K562 (cell line): ENCODE measurements around the gene NFATC2.

Experiments used
- ARNT ChIP-seq, 2 experiments: fragments of 450-650 bp; IDR thresholded peaks; 2 replicates each; pipeline ENCODE4 v1.6.1; 2016; ENCODE audit warnings: mild to moderate bottlenecking in 1 of 2
- CBX5 ChIP-seq: IDR thresholded peaks from 2 replicates; pipeline ENCODE4 v1.6.1; 2014; ENCODE audit warnings: low read depth, borderline replicate concordance
- CEBPB ChIP-seq: fragments of 450-650 bp; IDR thresholded peaks from 2 replicates; pipeline ENCODE4 v1.6.1; 2016; ENCODE audit warnings: missing genetic modification characterization, missing compliant biosample characterization
- HNRNPK ChIP-seq: fragments of 200-400 bp; formaldehyde crosslinking; IDR thresholded peaks from one replicate; pipeline ENCODE4 v1.6.1; 2018; ENCODE audit warnings: mild to moderate bottlenecking, low read depth, low read length; ENCODE audit not compliant: poor library complexity, severe bottlenecking
- KLF16 ChIP-seq: IDR thresholded peaks from 2 replicates; pipeline ENCODE4 v1.6.1; 2016; ENCODE audit warnings: antibody characterized with exemption
- NFIC ChIP-seq: fragments of 450-650 bp; IDR thresholded peaks from 2 replicates; pipeline ENCODE4 v1.6.1; 2017; ENCODE audit warnings: mild to moderate bottlenecking, inconsistent platforms
- RBBP5 ChIP-seq: fragments of 200-600 bp; sonication (generic); IDR thresholded peaks from 2 replicates; pipeline ENCODE4 v1.6.1; 2012; ENCODE audit warnings: borderline replicate concordance, mild to moderate bottlenecking, low read length, control low read depth, inconsistent platforms; ENCODE audit not compliant: insufficient read depth, poor library complexity, severe bottlenecking
- ZBTB26 ChIP-seq: fragments of 450-650 bp; formaldehyde crosslinking; IDR thresholded peaks from 2 replicates; pipeline ENCODE4 v1.4.0; 2022; ENCODE audit warnings: missing genetic modification characterization
- ZNF445 ChIP-seq: fragments of 250-450 bp; sonication (Bioruptor Pico); IDR thresholded peaks from 2 replicates; pipeline ENCODE4 v1.4.0; 2020; ENCODE audit warnings: low read depth, mild to moderate bottlenecking, moderate library complexity
- ZNF764 ChIP-seq: fragments of 250-450 bp; sonication (Bioruptor Pico); IDR thresholded peaks from 2 replicates; pipeline ENCODE4 v1.4.0; 2020; ENCODE audit warnings: low read depth, mild to moderate bottlenecking, moderate library complexity
- TF ChIP-seq, protein P1 (sequence below): fragments of 450-650 bp; formaldehyde crosslinking; IDR thresholded peaks from 2 replicates; pipeline ENCODE4 v1.4.0; 2020; ENCODE audit warnings: mild to moderate bottlenecking, moderate library complexity
- TF ChIP-seq, protein P2 (sequence below): sonication (generic); formaldehyde crosslinking; IDR thresholded peaks from 2 replicates; pipeline ENCODE4 v1.8.0; 2023; ENCODE audit warnings: mild to moderate bottlenecking, missing genetic modification reagents

GRCh38 chr20:51577432-51578144 lies 35.1 kb upstream of the NFATC2 start:
- no peak for TF ChIP-seq CEBPB (tag)
- no peak for TF ChIP-seq HNRNPK
- TF ChIP-seq ZBTB26 (CRISPR knock-in tag), result no peak
- TF ChIP-seq CBX5, result no peak
- no peak for TF ChIP-seq RBBP5
- TF ChIP-seq, protein P1, sequence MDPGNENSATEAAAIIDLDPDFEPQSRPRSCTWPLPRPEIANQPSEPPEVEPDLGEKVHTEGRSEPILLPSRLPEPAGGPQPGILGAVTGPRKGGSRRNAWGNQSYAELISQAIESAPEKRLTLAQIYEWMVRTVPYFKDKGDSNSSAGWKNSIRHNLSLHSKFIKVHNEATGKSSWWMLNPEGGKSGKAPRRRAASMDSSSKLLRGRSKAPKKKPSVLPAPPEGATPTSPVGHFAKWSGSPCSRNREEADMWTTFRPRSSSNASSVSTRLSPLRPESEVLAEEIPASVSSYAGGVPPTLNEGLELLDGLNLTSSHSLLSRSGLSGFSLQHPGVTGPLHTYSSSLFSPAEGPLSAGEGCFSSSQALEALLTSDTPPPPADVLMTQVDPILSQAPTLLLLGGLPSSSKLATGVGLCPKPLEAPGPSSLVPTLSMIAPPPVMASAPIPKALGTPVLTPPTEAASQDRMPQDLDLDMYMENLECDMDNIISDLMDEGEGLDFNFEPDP (CRISPR knock-in tag), result no peak
- TF ChIP-seq, protein P2, sequence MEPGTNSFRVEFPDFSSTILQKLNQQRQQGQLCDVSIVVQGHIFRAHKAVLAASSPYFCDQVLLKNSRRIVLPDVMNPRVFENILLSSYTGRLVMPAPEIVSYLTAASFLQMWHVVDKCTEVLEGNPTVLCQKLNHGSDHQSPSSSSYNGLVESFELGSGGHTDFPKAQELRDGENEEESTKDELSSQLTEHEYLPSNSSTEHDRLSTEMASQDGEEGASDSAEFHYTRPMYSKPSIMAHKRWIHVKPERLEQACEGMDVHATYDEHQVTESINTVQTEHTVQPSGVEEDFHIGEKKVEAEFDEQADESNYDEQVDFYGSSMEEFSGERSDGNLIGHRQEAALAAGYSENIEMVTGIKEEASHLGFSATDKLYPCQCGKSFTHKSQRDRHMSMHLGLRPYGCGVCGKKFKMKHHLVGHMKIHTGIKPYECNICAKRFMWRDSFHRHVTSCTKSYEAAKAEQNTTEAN (CRISPR knock-in tag), result no peak
- no peak for TF ChIP-seq ARNT (IDR thresholded peaks at IDR 0.05)
- no peak for TF ChIP-seq NFIC
- no peak for TF ChIP-seq ZNF445 (CRISPR knock-in tag)
- no peak for TF ChIP-seq KLF16
- TF ChIP-seq ZNF764, result no peak
